Measurements from ENCODE around the gene FERMT3. TPM values are rescaled to one million over a fixed set of nuclear protein-coding genes. Genes with fewer than 3 reads are reported as not detected.

Gene FERMT3
- total and polyA plus RNA-seq, 2 of the 13 experiments (the other 11 are each of a cell fraction or from before 2014, with no cell fraction given), result 0.29 TPM; not detected in 1

DNA sequence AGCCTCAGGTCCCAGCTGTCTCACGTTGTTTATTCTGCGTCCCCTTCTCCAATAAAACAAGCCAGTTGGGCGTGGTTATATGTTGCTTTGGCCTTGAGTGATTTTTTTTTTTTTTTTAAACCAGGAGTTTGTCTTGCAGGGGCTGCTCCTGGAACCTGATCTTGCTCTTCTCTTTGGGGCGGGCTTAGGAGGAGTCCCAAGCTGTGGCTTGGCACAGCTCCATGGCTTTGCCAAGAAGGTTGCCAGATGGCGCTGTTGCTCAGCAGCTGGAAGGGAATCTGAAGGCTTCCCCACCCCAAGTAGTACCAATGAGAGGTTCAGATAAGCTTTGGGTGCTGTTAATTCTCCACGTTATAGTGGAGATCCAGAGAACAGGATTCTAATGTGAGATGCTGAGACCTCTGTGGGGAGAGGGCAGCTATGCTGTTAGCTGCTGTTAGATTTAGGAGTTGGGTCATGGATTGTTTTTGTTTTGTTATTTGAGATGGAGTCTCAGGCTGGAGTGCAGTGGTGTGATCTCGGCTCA lies 2.0 kb upstream of the FERMT3 start (continued):
- TF ChIP-seq, protein P1, sequence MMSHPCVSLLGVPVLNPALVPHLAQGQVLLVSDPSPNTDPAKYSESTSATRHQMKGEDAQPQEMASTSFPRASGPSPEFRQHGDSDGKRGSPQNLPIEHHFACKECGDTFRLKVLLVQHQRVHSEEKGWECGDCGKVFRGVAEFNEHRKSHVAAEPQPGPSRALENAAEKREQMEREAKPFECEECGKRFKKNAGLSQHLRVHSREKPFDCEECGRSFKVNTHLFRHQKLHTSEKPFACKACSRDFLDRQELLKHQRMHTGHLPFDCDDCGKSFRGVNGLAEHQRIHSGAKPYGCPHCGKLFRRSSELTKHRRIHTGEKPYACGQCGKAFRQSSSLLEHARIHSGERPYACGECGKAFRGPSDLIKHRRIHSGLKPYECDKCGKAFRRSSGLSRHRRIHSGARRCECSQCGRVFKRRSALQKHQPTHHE (CRISPR knock-in tag; IDR thresholded peaks at IDR 0.05; ENCODE audit: borderline replicate concordance), result no peak
- TF ChIP-seq FOXA1 (IDR thresholded peaks at IDR 0.05) (no peak), FOXA1 (CRISPR knock-in tag; IDR thresholded peaks at IDR 0.05) (no peak), ZSCAN22 (CRISPR knock-in tag; IDR thresholded peaks at IDR 0.05) (no peak), KAT2B (IDR thresholded peaks at IDR 0.05; ENCODE audit: borderline replicate concordance, low read depth, low read length) (no peak), ZBTB42 (CRISPR knock-in tag; IDR thresholded peaks at IDR 0.05) (no peak)
- TF ChIP-seq, protein P2, sequence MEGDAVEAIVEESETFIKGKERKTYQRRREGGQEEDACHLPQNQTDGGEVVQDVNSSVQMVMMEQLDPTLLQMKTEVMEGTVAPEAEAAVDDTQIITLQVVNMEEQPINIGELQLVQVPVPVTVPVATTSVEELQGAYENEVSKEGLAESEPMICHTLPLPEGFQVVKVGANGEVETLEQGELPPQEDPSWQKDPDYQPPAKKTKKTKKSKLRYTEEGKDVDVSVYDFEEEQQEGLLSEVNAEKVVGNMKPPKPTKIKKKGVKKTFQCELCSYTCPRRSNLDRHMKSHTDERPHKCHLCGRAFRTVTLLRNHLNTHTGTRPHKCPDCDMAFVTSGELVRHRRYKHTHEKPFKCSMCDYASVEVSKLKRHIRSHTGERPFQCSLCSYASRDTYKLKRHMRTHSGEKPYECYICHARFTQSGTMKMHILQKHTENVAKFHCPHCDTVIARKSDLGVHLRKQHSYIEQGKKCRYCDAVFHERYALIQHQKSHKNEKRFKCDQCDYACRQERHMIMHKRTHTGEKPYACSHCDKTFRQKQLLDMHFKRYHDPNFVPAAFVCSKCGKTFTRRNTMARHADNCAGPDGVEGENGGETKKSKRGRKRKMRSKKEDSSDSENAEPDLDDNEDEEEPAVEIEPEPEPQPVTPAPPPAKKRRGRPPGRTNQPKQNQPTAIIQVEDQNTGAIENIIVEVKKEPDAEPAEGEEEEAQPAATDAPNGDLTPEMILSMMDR (CRISPR knock-in tag; IDR thresholded peaks at IDR 0.05), result peak; percentile 83
- TF ChIP-seq, protein P3, sequence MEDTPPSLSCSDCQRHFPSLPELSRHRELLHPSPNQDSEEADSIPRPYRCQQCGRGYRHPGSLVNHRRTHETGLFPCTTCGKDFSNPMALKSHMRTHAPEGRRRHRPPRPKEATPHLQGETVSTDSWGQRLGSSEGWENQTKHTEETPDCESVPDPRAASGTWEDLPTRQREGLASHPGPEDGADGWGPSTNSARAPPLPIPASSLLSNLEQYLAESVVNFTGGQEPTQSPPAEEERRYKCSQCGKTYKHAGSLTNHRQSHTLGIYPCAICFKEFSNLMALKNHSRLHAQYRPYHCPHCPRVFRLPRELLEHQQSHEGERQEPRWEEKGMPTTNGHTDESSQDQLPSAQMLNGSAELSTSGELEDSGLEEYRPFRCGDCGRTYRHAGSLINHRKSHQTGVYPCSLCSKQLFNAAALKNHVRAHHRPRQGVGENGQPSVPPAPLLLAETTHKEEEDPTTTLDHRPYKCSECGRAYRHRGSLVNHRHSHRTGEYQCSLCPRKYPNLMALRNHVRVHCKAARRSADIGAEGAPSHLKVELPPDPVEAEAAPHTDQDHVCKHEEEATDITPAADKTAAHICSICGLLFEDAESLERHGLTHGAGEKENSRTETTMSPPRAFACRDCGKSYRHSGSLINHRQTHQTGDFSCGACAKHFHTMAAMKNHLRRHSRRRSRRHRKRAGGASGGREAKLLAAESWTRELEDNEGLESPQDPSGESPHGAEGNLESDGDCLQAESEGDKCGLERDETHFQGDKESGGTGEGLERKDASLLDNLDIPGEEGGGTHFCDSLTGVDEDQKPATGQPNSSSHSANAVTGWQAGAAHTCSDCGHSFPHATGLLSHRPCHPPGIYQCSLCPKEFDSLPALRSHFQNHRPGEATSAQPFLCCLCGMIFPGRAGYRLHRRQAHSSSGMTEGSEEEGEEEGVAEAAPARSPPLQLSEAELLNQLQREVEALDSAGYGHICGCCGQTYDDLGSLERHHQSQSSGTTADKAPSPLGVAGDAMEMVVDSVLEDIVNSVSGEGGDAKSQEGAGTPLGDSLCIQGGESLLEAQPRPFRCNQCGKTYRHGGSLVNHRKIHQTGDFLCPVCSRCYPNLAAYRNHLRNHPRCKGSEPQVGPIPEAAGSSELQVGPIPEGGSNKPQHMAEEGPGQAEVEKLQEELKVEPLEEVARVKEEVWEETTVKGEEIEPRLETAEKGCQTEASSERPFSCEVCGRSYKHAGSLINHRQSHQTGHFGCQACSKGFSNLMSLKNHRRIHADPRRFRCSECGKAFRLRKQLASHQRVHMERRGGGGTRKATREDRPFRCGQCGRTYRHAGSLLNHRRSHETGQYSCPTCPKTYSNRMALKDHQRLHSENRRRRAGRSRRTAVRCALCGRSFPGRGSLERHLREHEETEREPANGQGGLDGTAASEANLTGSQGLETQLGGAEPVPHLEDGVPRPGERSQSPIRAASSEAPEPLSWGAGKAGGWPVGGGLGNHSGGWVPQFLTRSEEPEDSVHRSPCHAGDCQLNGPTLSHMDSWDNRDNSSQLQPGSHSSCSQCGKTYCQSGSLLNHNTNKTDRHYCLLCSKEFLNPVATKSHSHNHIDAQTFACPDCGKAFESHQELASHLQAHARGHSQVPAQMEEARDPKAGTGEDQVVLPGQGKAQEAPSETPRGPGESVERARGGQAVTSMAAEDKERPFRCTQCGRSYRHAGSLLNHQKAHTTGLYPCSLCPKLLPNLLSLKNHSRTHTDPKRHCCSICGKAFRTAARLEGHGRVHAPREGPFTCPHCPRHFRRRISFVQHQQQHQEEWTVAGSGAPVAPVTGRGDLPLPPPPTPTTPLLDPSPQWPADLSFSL (CRISPR knock-in tag; IDR thresholded peaks at IDR 0.05), result no peak
- TF ChIP-seq, protein P4, sequence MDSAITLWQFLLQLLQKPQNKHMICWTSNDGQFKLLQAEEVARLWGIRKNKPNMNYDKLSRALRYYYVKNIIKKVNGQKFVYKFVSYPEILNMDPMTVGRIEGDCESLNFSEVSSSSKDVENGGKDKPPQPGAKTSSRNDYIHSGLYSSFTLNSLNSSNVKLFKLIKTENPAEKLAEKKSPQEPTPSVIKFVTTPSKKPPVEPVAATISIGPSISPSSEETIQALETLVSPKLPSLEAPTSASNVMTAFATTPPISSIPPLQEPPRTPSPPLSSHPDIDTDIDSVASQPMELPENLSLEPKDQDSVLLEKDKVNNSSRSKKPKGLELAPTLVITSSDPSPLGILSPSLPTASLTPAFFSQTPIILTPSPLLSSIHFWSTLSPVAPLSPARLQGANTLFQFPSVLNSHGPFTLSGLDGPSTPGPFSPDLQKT (CRISPR knock-in tag; IDR thresholded peaks at IDR 0.05; ENCODE audit: borderline replicate concordance), result no peak
- TF ChIP-seq, protein P5, sequence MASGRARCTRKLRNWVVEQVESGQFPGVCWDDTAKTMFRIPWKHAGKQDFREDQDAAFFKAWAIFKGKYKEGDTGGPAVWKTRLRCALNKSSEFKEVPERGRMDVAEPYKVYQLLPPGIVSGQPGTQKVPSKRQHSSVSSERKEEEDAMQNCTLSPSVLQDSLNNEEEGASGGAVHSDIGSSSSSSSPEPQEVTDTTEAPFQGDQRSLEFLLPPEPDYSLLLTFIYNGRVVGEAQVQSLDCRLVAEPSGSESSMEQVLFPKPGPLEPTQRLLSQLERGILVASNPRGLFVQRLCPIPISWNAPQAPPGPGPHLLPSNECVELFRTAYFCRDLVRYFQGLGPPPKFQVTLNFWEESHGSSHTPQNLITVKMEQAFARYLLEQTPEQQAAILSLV (CRISPR knock-in tag; IDR thresholded peaks at IDR 0.05; ENCODE audit: borderline replicate concordance), result no peak
- TF ChIP-seq, protein P6, sequence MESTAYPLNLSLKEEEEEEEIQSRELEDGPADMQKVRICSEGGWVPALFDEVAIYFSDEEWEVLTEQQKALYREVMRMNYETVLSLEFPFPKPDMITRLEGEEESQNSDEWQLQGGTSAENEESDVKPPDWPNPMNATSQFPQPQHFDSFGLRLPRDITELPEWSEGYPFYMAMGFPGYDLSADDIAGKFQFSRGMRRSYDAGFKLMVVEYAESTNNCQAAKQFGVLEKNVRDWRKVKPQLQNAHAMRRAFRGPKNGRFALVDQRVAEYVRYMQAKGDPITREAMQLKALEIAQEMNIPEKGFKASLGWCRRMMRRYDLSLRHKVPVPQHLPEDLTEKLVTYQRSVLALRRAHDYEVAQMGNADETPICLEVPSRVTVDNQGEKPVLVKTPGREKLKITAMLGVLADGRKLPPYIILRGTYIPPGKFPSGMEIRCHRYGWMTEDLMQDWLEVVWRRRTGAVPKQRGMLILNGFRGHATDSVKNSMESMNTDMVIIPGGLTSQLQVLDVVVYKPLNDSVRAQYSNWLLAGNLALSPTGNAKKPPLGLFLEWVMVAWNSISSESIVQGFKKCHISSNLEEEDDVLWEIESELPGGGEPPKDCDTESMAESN (CRISPR knock-in tag; conservative IDR thresholded peaks at IDR 0.05), result no peak
